ENCODE data around the gene ARRB2. TPM values are rescaled to one million over a fixed set of nuclear protein-coding genes. Genes with fewer than 3 reads are reported as not detected.

Gene ARRB2
- total and polyA plus RNA-seq, 2 experiments from 2014 or later: 37.3 to 45.0 TPM

DNA sequence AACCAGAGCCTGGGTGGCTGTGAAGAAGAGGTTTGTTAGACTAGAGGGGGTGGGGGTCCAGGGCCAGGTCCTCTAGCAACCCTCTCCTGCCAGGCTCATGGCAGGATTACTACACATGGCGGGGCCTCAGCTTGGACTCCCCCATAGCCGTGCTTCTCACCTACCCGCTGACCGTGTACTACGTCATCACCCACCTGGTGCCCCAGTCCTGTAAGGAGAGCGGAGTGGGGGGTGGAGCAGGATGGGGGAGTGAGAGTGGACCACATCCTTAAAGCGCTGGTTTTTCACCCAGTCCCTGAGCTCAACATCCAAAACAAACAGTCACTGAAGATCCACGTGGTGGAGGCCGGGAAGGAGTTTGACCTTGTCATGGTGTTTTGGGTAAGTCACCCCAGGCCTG is 33.5 kb downstream of the ARRB2 start:
- Histone ChIP-seq H2AFZ (no peak overlapping the region), H3K27me3 (ENCODE audit: insufficient read depth) (peaks cover 39% of the 10 kb centered on the region)

DNA sequence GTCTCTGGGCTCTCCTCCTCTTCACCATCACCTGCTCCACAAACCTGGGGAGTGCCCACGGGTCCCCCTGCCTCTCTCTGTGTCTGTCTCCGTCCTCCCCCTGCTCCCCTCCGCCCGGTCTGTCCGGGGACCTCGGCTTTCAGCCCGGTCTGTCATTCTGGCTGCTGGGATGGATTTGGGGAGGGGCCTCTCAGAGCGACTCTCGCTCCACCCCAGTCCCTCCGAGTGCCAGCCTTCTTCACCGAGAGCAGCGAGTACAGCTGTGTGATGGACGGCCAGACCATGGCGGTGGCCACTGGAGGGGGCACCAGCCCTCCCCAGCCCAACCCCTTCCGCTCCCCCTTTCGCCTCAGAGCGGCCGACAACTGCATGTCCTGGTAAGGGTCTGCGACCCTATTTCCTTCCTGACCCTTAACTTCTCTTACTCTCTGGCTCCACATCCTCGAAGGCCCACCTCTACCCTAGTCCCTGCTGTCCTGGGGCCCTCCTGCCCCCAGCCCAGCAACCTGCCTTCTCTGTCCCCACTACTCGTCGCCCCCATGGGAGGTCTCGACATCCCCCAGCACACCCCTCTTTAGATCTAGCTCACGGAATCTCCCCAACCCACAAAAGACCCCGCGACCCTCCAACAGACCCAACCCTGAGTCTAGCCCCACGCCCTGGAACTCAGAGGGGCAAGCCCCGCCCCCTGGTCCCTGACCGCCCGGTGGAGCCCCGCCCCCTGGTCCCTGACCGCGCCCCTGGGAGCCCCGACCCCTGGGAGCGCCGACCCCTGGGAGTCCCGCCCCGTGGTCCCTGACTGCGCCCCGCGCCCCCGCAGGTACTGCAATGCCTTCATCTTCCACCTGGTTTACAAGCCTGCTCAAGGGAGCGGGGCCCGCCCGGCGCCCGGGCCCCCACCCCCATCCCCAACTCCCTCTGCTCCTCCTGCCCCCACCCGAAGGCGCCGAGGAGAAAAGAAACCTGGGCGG is 34.9 kb downstream of the ARRB2 start:
- Histone ChIP-seq H3K9me2 (ENCODE audit: insufficient read depth) (no peaks in the 10 kb centered on the region), H3F3A (replicated peaks; ENCODE audit: low read depth) (peaks cover 15% of the 10 kb centered on the region; the same call in 1 of the 2 replicates), H3K27ac (ENCODE audit: low read depth) (peak overlapping the region; percentile 39; the same call in 1 of the 2 replicates), H2AFZ (peak overlapping the region; percentile 98), H3K27me3 (ENCODE audit: insufficient read depth) (peaks cover 25% of the 10 kb centered on the region), H4K20me1 (replicated peaks; ENCODE audit: insufficient read depth) (no peaks in the 10 kb centered on the region), H3K4me1 (ENCODE audit: insufficient read depth) (peaks cover 11% of the 10 kb centered on the region), H3K4me3 (peak overlapping the region; percentile 85), H3K4me2 (peak overlapping the region; percentile 99), H3K36me3 (ENCODE audit: insufficient read depth) (no peaks in the 10 kb centered on the region), H3K79me2 (replicated peaks; ENCODE audit: insufficient read depth) (no peaks in the 10 kb centered on the region)
- Mint-ChIP-seq H3K27me3 (ENCODE audit: insufficient read depth, low read depth, poor library complexity) (peaks cover 41% of the 10 kb centered on the region), H3K9me3 (no peaks in the 10 kb centered on the region; the same call in 2 of the 3 replicates), H3K27ac (no peak overlapping the region), H3K36me3 (ENCODE audit: low read depth) (no peaks in the 10 kb centered on the region; the same call in 2 of the 3 replicates), H3K4me1 (peaks cover 24% of the 10 kb centered on the region; the same call in 2 of the 3 replicates), H3K4me3 (peak overlapping the region; percentile 83)
- DNase-seq (ENCODE audit: low spot score) (peak; percentile 89), ATAC-seq (peak; percentile 93)
- TF ChIP-seq CREB1 (CRISPR knock-in tag; IDR thresholded peaks at IDR 0.05; ENCODE audit: low read depth) (no peak), POLR2AphosphoS5 (IDR thresholded peaks at IDR 0.05; ENCODE audit: low read depth) (peak; percentile 72), JUNB (IDR thresholded peaks at IDR 0.05; ENCODE audit: unreplicated experiment) (no peak), EZH2 (IDR thresholded peaks at IDR 0.05; ENCODE audit: low read depth, unreplicated experiment) (no peak)
- TF ChIP-seq, protein P1, sequence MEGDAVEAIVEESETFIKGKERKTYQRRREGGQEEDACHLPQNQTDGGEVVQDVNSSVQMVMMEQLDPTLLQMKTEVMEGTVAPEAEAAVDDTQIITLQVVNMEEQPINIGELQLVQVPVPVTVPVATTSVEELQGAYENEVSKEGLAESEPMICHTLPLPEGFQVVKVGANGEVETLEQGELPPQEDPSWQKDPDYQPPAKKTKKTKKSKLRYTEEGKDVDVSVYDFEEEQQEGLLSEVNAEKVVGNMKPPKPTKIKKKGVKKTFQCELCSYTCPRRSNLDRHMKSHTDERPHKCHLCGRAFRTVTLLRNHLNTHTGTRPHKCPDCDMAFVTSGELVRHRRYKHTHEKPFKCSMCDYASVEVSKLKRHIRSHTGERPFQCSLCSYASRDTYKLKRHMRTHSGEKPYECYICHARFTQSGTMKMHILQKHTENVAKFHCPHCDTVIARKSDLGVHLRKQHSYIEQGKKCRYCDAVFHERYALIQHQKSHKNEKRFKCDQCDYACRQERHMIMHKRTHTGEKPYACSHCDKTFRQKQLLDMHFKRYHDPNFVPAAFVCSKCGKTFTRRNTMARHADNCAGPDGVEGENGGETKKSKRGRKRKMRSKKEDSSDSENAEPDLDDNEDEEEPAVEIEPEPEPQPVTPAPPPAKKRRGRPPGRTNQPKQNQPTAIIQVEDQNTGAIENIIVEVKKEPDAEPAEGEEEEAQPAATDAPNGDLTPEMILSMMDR (conservative IDR thresholded peaks at IDR 0.05; ENCODE audit: low read depth in 2 of 2): peak; percentile 16 to 48; a peak in 2 of 4 replicates

More for the DNA sequence above, 33.5 kb downstream of the ARRB2 start:
- Histone ChIP-seq H3K4me2 (no peak overlapping the region), H3K79me2 (replicated peaks; ENCODE audit: insufficient read depth) (no peaks in the 10 kb centered on the region), H3K4me1 (ENCODE audit: insufficient read depth) (peaks cover 11% of the 10 kb centered on the region), H3K9me2 (ENCODE audit: insufficient read depth) (no peaks in the 10 kb centered on the region), H3F3A (replicated peaks; ENCODE audit: low read depth) (peaks cover 19% of the 10 kb centered on the region; the same call in 1 of the 2 replicates), H3K36me3 (ENCODE audit: insufficient read depth) (no peaks in the 10 kb centered on the region), H3K4me3 (no peak overlapping the region), H4K20me1 (replicated peaks; ENCODE audit: insufficient read depth) (no peaks in the 10 kb centered on the region), H3K27ac (ENCODE audit: low read depth) (no peak overlapping the region)
- Mint-ChIP-seq H3K4me1 (peaks cover 22% of the 10 kb centered on the region; the same call in 2 of the 3 replicates), H3K27me3 (ENCODE audit: insufficient read depth, low read depth, poor library complexity) (peaks cover 52% of the 10 kb centered on the region), H3K4me3 (no peak overlapping the region; the same call in 2 of the 3 replicates), H3K36me3 (ENCODE audit: low read depth) (no peaks in the 10 kb centered on the region; the same call in 2 of the 3 replicates), H3K9me3 (no peaks in the 10 kb centered on the region; the same call in 2 of the 3 replicates), H3K27ac (no peak overlapping the region)
- TF ChIP-seq EZH2 (IDR thresholded peaks at IDR 0.05; ENCODE audit: low read depth, unreplicated experiment): no peak
- no peak for ATAC-seq
- no peak for DNase-seq (ENCODE audit: low spot score)

DNA sequence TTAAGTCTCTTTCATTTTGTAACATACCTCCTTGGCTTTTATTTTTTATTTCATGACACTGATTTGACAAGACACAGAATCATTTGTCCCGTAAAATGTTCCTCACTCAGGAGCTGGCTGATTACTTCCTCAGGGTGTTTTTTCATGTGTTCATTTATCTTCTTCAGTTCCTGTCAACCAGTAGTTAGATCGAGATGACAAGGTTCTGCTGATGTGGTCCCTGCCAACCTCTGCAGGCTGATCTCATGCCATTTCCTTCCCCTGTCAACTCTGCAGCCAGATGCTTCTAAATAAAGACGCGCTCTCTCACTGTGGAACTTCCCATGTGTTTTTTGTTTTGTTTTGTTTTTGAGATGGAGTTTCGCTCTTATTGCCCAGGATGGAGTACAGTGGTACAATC is 37.4 kb downstream of the ARRB2 start:
- H3K27me3 ChIP-seq (ENCODE audit: insufficient read depth): no peaks in the 10 kb centered on the region
- DNase-seq (ENCODE audit: low spot score) (no peak), ATAC-seq (no peak)
- no peaks in the 10 kb centered on the region for H3K36me3 Mint-ChIP-seq (ENCODE audit: low read depth)
- no peak overlapping the region for H3K4me3 ChIP-seq
- no peaks in the 10 kb centered on the region for H4K20me1 ChIP-seq (replicated peaks; ENCODE audit: insufficient read depth)
- TF ChIP-seq ZNF114 (CRISPR knock-in tag; IDR thresholded peaks at IDR 0.05) (no peak), STAT1 (IDR thresholded peaks at IDR 0.05; ENCODE audit: unreplicated experiment) (no peak), ZNF331 (CRISPR knock-in tag; IDR thresholded peaks at IDR 0.05; ENCODE audit: low read depth) (no peak), JUNB (IDR thresholded peaks at IDR 0.05; ENCODE audit: unreplicated experiment) (no peak)
- H3K9me2 ChIP-seq (ENCODE audit: insufficient read depth): no peaks in the 10 kb centered on the region
- H3K4me2 ChIP-seq: no peak overlapping the region
- H3K4me1 Mint-ChIP-seq: peaks cover 24% of the 10 kb centered on the region; the same call in 2 of the 3 replicates
- peaks cover 19% of the 10 kb centered on the region for H3K27me3 Mint-ChIP-seq (ENCODE audit: insufficient read depth, low read depth, poor library complexity)
- H3K79me2 ChIP-seq (replicated peaks; ENCODE audit: insufficient read depth): no peaks in the 10 kb centered on the region
- no peak overlapping the region for H3K27ac ChIP-seq (ENCODE audit: low read depth)
- H3K27ac Mint-ChIP-seq: no peak overlapping the region
- no peaks in the 10 kb centered on the region; the same call in 2 of the 3 replicates for H3K9me3 Mint-ChIP-seq
- H3F3A ChIP-seq (replicated peaks; ENCODE audit: low read depth): 0 out of 2 replicates have a peak, but pooled peaks cover 13% of the 10 kb centered on the region
- no peaks in the 10 kb centered on the region for H3K36me3 ChIP-seq (ENCODE audit: insufficient read depth)
- H2AFZ ChIP-seq: no peak overlapping the region
- H3K4me3 Mint-ChIP-seq: no peak overlapping the region
- H3K4me1 ChIP-seq (ENCODE audit: insufficient read depth): peaks cover 11% of the 10 kb centered on the region
